ENCODE data around the gene DLX2.
"Not testable (repeated sequence)": the region's sequence is repeated elsewhere in the genome, so short reads cannot be mapped to it uniquely, and the experiment has no call there.

The DLX2 gene

DNA sequence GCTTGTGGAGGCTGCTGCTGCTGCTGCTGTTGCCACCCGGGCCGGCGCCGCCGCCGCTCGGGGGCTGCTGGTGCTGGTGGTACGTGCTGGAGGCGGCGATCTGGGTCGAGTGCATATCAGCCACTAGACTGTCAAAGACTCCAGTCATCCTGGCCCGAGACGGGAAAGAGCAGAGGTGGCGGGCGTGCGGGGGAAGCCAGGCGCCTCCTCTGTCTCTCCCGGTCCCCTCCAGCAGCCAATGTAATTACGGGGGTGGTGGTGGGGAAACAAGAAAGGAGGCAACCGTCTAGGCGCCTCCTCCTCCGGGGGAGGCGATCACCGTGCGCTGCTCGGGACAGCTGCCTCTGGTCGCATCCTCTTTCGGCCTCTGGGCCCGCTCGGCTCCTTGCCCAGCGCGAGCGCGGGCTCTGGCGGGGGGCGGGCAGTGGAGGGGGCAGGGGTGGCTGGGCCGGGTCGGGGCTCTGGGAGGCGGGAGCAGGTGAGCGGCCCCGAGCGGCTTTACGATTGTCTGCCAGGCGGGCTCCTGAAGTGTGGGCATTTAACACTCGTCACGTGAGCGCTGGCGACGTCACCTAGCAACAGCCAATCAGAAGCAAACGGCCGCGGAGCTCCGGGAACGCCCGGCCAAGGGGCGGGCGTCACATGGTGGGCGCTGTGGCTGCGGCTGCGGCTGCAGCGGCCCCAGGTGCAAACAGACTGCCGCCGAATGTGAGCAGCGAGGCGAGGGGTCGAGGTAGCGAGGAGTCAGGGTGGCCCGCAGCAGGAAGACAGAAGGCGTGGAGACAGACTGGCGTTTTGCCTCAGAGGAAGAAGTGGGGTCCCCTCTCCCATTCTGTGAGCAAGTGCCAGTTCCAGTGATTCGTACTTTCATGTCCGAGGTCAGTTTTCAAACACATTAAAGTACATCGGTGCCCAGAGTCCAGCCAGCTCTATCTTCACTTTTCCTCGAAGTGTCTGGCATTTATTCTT, at the start of gene DLX2:
Gene DLX2 (minus strand): TSS at position 510 of the 969 bp plus-strand sequence. CDS start 362 bp downstream, at position 148.
- in situ Hi-C loops (cut with MboI; ENCODE audit: low sequenced_read_pairs) = loop anchor here (10.0 kb wide), 1 partner anchor 398 kb away; no protein-coding TSS in a partner anchor

DNA sequence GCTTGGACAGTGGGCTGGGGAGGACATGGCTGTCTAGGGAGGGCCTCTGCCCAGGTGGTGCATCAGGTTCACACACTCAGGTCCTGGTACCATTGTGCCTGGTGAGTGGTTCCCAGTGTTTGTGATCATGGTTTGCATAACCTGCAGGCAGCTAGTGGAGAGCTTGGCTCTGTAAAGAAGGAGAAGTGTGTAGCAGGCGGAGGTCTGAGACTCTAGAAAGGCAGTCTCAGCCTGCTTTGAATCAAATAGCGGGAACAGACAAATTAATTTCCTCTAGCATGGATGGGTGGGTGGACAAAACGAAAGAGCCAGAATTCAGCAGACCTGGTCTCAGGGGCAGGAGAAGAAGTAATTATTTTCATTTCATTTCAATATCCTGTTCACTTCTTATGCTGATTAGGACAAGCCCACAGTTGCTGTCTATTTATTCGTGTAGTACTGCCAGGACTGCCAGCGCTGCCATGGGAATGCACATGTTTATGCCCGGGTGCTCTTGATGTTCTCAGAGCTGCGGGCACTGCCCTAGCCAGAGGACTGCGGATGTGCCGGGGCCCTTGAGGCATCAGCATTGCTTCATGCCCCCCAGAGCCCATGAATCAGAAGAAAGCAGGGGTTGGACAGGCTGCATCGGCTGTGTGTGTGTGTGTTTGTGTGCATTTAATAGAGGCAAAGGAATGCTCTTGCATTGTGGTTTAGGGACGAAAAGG, 45.4 kb upstream of the DLX2 start:
- in situ Hi-C loops (cut with MboI; ENCODE audit: low sequenced_read_pairs) = loop anchor here (25.0 kb wide), 1 partner anchor 561 kb away; no protein-coding TSS in a partner anchor

DNA sequence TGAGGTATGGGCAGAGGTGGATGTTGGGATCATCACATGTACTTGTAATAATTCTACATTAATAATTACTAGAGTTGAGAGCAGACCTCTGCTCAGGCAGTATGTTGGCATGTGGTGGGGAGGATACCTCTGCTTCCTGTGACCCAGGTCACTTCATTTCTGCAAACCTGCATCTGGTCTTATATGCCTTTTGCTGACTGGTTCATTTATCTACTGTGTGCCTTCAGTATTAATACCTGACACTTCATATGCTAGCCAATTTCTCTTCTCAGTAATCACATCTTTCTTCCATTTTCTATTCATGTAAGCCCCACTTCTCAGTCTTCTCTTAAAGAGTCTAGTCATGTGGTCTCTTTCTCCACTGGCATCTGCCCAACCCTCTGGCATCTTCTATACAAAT, 41.1 kb upstream of the DLX2 start:
- in situ Hi-C loops (cut with MboI; ENCODE audit: low sequenced_read_pairs) = loop anchor here (25.0 kb wide), 1 partner anchor 557 kb away; no protein-coding TSS in a partner anchor

DNA sequence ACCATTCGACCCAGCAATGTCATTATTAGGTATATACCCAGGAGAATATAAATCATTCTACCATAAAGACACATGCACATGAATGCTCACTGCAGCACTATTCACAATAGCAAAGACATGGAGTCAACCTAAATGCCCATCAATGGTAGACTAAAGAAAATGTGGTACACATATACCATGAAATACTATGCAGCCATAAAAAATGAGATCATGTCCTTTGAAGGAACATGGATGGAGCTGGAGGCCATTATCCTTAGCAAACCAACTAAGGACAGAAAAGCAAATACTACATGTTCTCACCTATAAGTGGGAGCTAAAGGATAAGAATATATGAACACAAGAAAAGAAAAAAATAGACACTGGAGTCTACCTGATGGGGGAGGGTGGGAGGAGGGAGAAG, 36.0 kb upstream of the DLX2 start:
- in situ Hi-C loops (cut with MboI; ENCODE audit: low sequenced_read_pairs) = loop anchor here (25.0 kb wide), 1 partner anchor 551 kb away; no protein-coding TSS in a partner anchor

DNA sequence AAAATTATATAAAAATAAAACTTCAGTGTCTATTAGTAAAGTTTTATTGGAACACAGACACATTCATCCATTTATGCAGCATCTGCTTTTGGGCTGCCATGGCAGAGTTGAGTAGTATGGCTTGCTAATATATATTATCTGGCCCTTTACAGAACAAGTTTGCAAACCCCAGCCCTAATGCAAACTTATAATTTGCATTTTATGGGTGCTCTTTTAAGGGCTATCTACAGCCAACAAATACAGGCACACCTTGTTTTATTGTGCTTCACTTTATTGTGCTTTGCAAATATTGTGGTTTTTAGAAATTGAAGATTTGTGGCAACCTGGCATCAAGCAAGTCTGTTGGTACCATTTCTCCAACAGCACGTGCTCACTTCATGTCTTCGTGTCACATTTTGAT, 35.2 kb upstream of the DLX2 start:
- in situ Hi-C loops (cut with MboI; ENCODE audit: low sequenced_read_pairs) = loop anchor here (25.0 kb wide), 1 partner anchor 551 kb away; no protein-coding TSS in a partner anchor

DNA sequence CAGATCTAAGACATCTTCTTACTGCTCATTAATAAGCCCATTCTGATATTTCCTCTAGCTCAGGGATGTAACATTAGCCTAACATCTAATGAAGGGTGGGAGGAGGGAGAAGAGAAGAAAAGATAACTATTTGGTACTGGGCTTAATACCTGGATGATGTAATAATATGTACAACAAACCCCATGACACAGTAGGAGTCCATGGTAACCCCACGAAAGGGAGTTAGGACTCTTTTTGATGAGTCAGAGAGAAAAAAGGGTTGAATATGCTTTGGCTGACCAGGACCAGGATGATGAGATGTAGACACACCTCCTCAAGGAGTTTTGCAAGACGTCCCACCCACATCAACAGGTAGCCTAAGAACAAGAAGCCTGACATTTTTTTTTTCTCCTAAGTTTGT, 34.4 kb upstream of the DLX2 start:
- in situ Hi-C loops (cut with MboI; ENCODE audit: low sequenced_read_pairs) = loop anchor here (25.0 kb wide), 1 partner anchor 550 kb away; no protein-coding TSS in a partner anchor

DNA sequence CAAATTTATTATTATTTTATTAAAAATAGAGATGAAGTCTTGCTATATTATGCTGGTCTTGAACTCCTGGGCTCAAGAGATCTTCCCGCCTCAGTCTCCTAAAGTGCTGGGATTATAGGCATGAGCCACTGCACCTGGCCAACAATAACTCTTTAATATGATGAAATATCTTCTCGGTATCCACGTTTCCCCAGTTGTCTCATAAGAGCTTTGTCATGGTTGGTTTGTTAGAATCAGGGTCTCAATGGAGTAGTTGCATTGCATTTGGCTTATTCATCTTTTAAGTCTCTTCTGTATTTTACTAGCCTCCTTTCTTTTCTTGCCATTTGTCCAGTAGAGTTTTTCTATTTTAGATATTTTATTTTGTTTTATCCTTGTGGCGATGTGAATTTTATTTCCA, 32.7 kb upstream of the DLX2 start:
- in situ Hi-C loops (cut with MboI; ENCODE audit: low sequenced_read_pairs) = loop anchor here (25.0 kb wide), 1 partner anchor 548 kb away; no protein-coding TSS in a partner anchor

DNA sequence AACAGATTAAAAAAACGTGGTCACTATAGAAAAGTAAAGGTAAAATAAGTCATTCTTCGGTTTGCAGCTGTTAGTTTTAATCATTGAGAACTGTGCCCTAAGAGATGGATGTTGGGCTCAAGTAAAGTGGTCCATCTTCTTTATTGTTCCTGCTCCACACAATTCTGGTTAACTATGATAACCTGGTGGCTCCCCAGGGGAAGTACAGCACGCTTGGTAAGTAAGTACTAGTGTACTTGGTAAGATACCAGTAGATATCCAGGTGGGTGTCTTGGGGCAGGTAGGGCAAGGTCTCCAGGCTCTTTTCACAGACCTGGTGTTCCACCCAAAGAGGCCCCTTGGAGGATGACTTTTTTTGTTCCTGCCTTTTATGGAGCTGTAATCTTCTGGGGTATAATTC, 31.6 kb upstream of the DLX2 start:
- in situ Hi-C loops (cut with MboI; ENCODE audit: low sequenced_read_pairs) = loop anchor here (25.0 kb wide), 1 partner anchor 547 kb away; no protein-coding TSS in a partner anchor

DNA sequence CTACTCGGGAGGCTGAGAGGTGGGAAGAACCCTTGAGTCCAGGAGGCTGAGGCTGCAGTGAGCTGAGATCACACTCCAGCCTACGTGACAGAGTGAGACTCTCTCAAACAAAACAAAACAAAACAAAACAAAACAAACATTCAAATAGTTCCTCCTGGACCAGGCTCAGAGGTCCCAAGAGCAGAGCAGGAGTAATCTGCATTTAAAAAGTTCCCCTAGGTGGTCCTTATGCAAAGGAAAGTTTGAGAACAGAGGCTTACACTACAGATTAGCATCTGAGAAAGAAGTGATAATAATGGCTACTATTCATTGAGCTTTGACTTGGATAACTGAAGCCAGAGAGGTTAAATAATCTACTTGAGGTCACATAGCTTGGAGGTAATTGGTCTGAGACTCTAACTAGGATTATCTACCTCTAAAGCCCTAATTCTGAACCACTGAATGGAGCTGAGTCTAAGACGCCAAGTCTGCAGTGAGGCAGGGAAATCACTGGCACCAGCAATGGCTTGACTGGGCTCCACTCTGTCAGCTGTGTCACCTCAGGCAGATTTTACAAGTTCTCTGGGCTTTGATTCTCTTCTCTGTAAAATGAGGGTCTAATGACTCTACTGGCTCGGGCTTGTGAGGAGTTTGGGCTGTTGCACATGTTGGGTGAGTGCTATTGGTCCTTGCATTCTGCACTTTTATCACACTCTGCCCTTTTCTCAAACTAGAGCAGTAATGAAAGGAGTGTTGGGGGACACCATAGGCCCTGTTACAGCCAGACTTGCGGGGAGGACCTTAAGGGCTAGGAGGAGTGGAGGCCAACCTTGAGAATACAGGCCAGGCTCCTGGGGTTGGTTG, 29.2 kb upstream of the DLX2 start:
- in situ Hi-C loops (cut with MboI; ENCODE audit: low sequenced_read_pairs) = loop anchor here (25.0 kb wide), 1 partner anchor 545 kb away; no protein-coding TSS in a partner anchor

DNA sequence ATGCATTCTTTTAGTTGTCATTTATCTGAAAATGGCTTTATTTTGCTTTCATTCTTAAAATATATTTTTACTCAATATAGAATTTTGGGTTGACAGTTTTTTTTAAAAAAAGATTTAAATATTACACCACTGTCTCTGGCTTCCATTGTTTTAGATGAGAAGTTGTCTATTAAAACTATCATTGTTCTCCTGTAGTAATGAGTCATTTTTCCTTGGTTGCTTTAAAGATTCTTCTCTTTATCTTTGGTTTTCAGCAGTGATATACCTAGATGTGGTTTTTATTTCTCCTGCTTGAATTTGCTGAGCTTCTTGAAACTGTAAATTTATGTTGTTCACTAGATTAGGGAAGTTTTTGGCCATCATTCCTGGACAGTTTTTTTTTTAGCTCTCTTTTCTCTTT, 26.7 kb upstream of the DLX2 start:
- in situ Hi-C loops (cut with MboI; ENCODE audit: low sequenced_read_pairs) = loop anchor here (25.0 kb wide), 1 partner anchor 542 kb away; no protein-coding TSS in a partner anchor

DNA sequence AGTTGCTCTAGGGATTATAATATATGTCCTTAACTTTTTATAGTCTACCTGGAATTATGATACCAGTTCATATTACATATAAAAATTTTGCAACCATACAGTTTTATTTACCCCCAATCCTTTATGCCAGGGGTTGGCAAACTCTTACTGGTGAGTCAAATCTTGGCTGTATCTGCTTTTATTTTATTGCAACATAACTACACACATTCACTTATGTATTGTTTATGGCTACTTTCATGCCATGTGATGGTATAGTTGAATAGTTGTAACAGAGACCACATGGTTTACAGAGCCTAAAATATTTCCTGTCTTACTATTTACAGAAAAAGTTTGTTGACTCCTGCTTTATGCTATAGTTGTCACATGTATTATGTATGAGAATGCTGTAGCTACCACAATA, 25.8 kb upstream of the DLX2 start:
- in situ Hi-C loops (cut with MboI; ENCODE audit: low sequenced_read_pairs) = loop anchor here (25.0 kb wide), 1 partner anchor 541 kb away; no protein-coding TSS in a partner anchor

DNA sequence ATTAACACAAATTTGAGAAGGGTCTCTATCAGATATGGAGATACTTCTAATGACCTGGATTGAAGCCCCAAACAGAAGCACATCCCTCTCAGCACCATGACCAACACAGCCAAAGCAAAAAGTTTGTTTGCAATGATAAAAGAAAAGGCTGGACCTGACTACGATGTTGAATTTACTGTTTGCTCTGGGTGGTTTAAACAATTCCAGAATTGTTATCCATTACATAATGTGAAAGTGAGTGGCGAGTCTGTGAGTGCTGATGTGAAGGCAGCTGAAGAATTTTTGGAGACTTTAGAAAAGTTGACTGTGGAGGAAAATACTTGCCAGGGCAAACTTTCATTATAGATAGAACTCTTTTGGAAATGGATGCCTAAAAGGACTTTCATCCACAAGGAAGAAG, 17.4 kb upstream of the DLX2 start:
- in situ Hi-C loops (cut with MboI; ENCODE audit: low sequenced_read_pairs) = no loop called here

DNA sequence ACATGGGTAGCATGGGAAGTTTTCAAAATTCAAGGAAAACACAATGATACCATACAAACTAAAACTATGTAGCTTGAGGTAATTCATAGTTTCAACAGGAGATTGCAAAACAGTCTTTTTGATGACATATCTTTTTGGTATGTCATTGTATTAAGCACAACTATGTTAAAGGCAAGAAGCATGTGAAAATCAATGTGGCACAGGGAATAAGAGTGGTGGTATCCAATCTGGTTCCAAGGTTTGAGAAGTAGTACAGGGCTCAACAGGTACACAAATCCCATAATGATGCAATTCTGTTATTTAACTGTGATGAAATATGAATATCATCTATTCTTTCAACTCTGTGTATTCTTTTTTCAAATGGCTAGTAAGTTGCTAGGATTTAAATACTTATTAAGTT, 16.4 kb upstream of the DLX2 start:
- in situ Hi-C loops (cut with MboI; ENCODE audit: low sequenced_read_pairs) = no loop called here

DNA sequence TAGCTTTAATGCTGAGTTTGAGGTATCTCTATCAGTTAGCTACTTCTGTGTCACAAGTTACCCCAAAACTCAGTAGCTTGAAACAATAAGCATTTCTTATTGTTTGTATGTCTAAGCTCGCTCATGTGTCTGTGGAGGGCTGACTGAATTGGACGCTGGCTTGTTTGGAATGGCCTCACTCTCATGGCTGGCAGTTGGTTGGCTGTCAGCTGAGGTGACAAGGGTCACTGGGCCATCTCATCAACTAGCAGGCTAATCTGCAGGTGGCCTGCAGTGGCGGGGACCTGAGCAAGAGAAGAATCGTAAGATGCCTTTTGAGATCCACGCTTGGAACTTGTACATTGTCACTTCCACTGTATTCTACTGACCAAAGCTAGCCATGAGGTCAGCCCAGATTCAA, 13.4 kb upstream of the DLX2 start:
- in situ Hi-C loops (cut with MboI; ENCODE audit: low sequenced_read_pairs) = no loop called here

DNA sequence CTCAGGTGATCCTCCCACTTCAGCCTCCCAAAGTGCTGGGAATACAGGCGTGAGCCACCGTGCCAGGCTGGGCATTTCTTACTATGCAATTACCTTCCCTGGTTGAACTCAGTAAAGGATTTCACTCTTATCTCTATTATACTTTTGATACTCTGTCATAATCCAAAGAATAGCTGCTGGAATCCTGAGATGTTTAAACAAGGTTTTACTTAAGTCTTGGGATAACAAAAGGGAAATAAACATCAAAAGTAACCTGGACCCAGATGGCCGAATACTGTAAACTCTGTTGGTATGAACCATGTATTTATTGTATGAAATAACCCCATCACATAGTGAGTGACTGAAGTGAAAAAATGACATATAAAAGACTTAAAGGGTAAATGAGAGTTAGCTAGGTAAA, 11.9 kb upstream of the DLX2 start:
- in situ Hi-C loops (cut with MboI; ENCODE audit: low sequenced_read_pairs) = no loop called here

DNA sequence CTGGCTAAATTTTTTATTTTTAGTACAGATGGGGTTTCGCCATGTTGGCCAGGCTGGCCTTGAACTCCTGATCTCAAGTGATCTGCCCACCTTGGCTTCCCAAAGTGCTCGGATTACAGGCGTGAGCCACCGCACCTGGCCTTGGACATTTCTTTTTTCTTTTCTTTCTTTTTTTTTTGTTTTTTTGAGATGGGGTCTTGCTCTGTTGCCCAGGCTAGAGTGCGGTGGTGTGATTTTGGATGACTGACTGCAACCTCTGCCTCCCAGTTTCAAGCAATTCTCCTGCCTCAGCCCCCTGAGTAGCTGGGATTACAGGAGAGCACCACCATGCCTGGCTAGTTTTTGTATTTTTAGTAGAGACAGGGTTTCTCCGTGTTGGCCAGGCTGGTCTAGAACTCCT, 11.5 kb upstream of the DLX2 start:
- in situ Hi-C loops (cut with MboI; ENCODE audit: low sequenced_read_pairs) = not testable (repeated sequence)

DNA sequence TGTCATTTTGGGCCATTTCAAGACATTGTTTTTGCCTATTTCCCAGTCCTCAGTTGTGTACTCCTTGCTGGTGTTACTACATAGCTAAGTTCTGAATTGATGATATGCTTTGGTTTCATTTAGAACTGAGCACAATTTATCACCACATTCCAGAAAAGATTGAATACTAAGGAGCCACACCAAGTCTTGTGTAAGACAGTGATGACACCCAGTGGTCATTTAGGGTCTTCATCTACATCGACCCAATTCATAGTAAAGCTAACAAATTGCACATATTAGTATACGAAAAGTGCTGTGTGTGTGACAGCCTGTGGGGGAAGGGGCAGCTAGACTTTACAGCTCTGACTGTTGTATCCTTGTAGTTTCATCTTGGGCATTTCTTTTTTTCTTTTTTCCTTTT, 10.9 kb upstream of the DLX2 start:
- in situ Hi-C loops (cut with MboI; ENCODE audit: low sequenced_read_pairs) = no loop called here

DNA sequence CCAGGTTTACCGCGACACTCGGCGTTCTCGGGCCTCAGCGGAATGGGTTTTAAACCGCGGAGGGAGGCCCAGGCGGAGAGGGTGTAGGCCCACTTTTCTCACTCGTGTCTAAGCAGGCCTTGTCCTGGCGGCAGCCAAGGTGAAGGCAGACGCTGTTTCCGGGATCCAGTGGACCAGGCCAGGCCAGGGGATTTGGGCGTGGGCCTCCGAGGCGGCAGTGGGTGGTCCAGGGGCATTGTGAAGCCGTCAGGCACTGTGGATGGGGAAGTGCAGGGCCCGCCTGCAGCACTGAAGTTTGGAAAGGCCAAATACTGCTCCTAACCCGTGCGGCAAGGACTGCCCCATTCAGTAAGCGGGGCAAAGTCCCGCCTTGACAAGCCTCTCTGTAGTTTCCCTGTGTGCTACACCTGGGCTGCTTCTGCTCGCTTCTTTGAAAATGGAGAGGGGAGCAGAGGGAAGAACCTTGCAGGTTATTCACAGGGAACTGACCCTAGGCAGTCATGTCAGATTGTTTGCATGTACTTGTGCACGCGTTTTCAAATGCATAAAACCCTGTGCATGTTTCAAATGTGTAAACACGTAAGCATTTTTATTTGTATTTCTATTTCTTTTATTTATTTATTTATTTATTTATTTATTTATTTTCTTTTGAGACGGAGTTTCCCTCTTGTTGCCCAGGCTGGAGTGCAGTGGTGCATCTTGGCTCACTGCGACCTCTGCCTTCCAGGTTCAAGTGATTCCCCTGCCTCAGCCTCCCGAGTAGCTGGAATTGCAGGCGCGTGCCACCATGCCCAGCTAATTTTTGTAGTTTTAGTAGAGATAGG, 7.5 kb upstream of the DLX2 start:
- in situ Hi-C loops (cut with MboI; ENCODE audit: low sequenced_read_pairs) = loop anchor here (10.0 kb wide), 1 partner anchor 405 kb away; no protein-coding TSS in a partner anchor

DNA sequence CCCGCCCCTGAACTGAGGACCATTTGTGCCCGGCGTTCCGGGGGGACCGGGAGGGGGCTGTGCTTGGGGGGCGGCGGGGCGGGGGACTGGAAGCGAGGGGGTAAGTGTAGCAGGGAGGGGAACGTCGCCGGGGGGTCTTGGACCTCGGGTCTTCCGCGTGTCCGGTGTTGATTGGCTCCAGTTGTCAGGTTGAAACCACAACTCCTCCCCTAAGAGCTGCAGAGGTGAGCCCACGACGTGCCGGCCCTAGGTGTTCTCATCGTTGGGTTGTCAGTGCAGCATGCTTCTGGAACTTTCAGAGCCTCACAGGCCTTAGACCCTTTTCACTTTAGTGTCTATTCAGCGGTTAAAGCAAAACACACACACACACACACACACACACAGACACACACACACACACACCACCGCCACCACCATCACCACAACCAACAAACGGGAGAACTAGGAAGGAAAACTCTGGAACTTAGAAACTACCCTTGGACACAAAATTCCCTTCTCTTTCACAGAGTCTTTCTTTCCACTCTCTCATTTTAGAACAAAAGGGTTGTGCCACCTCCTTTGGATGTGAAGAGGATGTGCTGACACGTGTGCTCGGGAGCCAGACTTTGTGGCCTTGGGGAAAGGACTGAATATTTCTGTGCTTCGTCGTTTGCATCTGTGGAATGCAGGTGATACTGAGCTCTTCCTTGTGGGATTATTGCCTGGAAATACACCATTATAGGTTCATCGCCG, 6.7 kb upstream of the DLX2 start:
- in situ Hi-C loops (cut with MboI; ENCODE audit: low sequenced_read_pairs) = loop anchor here (10.0 kb wide), 1 partner anchor 405 kb away; no protein-coding TSS in a partner anchor

All from HL-60/S4 treated with retinoic acid at 250 ng/mL for 4 days and 3 days (cell line).